LNCaP clone FGC (cell line): ENCODE measurements around the gene MICALL1.

Experiments
- DNase-seq: peaks from one replicate; pipeline ENCODE4 v3.0.0-alpha.2; 2011; ENCODE audit warnings: low read depth
- H3K4me3 ChIP-seq: 2 replicates; pipeline ENCODE4 v1.5.1; 2011; ENCODE audit warnings: mild to moderate bottlenecking, low read depth, low read length, control low read depth
- TF ChIP-seq, protein P1 (sequence below): IDR thresholded peaks from 2 replicates; pipeline ENCODE4 v1.5.1; 2012; ENCODE audit warnings: mild to moderate bottlenecking; ENCODE audit not compliant: control insufficient read depth, insufficient read depth; ENCODE audit errors: extremely low read depth

The MICALL1 gene

DNA sequence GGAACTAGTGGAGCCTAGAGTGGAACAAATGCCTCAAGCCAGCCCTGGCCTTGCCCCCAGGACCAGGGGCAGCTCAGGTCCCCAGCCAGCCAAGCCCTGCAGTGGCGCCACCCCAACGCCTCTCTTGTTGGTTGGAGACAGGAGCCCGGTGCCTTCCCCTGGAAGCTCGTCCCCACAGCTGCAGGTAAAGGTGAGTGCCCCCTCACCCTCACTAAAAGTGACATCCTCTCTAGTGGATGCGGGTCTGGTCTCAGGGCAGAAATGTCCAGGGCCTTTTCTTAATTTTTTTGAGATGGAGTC, 21.5 kb downstream of the MICALL1 start:
- no peak for DNase-seq
- H3K4me3 ChIP-seq: no peak overlapping the region
- TF ChIP-seq, protein P1, sequence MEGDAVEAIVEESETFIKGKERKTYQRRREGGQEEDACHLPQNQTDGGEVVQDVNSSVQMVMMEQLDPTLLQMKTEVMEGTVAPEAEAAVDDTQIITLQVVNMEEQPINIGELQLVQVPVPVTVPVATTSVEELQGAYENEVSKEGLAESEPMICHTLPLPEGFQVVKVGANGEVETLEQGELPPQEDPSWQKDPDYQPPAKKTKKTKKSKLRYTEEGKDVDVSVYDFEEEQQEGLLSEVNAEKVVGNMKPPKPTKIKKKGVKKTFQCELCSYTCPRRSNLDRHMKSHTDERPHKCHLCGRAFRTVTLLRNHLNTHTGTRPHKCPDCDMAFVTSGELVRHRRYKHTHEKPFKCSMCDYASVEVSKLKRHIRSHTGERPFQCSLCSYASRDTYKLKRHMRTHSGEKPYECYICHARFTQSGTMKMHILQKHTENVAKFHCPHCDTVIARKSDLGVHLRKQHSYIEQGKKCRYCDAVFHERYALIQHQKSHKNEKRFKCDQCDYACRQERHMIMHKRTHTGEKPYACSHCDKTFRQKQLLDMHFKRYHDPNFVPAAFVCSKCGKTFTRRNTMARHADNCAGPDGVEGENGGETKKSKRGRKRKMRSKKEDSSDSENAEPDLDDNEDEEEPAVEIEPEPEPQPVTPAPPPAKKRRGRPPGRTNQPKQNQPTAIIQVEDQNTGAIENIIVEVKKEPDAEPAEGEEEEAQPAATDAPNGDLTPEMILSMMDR: no peak

DNA sequence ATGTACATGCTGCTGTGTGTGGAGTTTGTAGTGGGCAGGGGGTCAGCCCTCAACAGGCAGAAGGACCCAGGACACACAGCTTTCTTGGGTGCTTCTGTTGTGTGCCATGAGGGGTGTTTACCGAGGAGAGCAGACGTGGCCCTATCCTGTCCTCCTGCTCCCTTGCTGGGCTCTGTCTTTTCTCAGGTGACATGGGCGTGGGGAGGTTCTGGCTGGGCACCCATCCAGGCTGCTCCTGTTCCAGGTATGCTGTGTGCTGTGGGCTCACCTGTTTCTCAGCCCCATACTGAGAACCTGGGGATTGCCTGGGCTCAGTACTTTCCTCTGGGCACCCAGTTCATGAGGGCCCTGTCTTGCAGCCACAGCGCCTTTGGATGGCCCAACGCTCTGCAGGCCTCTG, 23.3 kb downstream of the MICALL1 start:
- TF ChIP-seq, protein P1: no peak

DNA sequence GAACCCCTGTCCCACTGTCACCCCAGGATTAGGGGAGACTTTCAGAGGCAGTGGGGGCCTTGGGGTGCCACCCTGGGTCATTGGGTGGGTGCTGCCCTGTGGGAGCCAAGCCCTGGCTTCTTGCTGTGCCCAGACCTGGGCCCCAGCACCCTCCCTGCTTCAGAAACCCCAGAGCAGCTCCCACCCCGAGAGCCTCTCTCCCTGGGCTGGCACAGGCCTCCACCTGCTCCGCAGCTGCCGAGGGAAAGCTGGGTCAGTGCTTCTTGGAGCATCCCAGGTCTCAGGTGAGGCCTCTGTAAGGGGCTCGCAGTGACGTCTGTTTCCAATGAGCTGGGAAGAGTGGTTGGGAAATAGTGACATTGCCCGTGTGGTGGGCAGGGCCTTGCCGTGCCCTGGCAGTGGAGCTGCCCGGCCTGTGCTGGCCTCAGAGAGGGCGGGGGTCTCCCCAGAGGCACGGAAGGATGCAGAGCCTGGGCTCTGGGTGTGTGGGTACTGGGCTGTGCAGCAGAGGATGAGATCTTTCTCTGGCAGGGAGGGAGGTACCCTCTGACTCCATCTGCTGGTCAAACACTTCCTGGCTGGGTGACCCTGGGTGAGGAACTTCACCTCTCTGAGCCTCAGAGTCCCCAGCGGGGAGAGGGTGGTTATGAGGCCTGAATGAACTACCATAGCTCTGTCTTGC, 24.3 kb downstream of the MICALL1 start:
- TF ChIP-seq, protein P1: peak; percentile 54
- DNase-seq: no peak
- H3K4me3 ChIP-seq: no peak overlapping the region

More for the DNA sequence above, 23.3 kb downstream of the MICALL1 start:
- no peak for DNase-seq
- H3K4me3 ChIP-seq: no peak overlapping the region

DNA sequence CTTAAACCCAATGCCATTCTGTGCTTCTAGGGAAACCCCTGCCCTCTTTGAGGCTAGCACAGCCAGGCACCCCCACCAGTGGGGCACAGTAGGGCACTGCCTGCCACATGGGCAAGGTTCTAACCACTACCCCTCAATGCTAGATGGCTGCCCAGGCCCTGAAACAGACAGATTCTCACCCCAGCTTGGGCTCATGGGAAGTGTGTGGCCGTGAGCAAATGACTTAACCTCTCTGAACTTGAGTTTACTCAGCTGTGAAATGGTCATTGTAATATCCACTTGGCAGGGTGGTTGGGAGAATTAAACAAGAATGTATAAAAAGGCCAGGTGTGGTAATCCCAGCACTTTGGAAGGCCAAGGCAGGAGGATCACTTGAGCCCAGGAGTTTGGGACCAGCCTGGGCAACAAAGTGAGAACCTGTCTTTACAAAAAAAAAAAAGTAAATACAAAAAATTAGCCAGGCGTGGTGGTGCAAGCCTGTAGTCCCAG, 24.9 kb downstream of the MICALL1 start:
- no peak overlapping the region for H3K4me3 ChIP-seq
- TF ChIP-seq, protein P1: no peak
- no peak for DNase-seq

GRCh38 chr22:37931893-37932389, 25.8 kb downstream of the MICALL1 start:
- TF ChIP-seq, protein P1: no peak
- no peak overlapping the region for H3K4me3 ChIP-seq
- no peak for DNase-seq

- no peak for DNase-seq
- no peak overlapping the region for H3K4me3 ChIP-seq
- TF ChIP-seq, protein P1: no peak
Observed at GRCh38 chr22:37932401-37932800, 26.3 kb downstream of the MICALL1 start.
